Fibroblast of lung (primary cell): ENCODE data around the gene MUC21.

Experiments used
- EZH2 ChIP-seq: IDR thresholded peaks from 2 replicates; pipeline ENCODE4 v1.5.1; 2012; ENCODE audit warnings: low read length, control low read depth, mild to moderate bottlenecking; ENCODE audit errors: missing control alignments
- TF ChIP-seq, protein P1 (sequence below), 2 donors: IDR thresholded peaks in 1 of 2; conservative IDR thresholded peaks in 1 of 2; 1 replicate in 1 of 2; 2 replicates in 1 of 2; pipeline ENCODE4 v1.5.1; 2011 to 2012; ENCODE audit warnings: low read length in 2 of 2, control low read depth in 1 of 2, inconsistent platforms in 1 of 2, low read depth in 1 of 2, mild to moderate bottlenecking in 1 of 2

- TF ChIP-seq, protein P1, sequence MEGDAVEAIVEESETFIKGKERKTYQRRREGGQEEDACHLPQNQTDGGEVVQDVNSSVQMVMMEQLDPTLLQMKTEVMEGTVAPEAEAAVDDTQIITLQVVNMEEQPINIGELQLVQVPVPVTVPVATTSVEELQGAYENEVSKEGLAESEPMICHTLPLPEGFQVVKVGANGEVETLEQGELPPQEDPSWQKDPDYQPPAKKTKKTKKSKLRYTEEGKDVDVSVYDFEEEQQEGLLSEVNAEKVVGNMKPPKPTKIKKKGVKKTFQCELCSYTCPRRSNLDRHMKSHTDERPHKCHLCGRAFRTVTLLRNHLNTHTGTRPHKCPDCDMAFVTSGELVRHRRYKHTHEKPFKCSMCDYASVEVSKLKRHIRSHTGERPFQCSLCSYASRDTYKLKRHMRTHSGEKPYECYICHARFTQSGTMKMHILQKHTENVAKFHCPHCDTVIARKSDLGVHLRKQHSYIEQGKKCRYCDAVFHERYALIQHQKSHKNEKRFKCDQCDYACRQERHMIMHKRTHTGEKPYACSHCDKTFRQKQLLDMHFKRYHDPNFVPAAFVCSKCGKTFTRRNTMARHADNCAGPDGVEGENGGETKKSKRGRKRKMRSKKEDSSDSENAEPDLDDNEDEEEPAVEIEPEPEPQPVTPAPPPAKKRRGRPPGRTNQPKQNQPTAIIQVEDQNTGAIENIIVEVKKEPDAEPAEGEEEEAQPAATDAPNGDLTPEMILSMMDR (conservative IDR thresholded peaks at IDR 0.05 in 1 of 2, IDR thresholded peaks at IDR 0.05 in 1 of 2; ENCODE audit: low read depth in 1 of 2, low read length in 2 of 2) = no peak
- TF ChIP-seq EZH2 = no peak
Measured at GRCh38 chr6:30945281-30945680, 38.2 kb upstream of the MUC21 start.
